Ovary (tissue), 9 donors: Measurements from ENCODE around the gene TMEM117. TPM values are rescaled to one million over a fixed set of nuclear protein-coding genes. Genes with fewer than 3 reads are reported as not detected.
"Not testable (repeated sequence)": the region's sequence is repeated elsewhere in the genome, so short reads cannot be mapped to it uniquely, and the experiment has no call there.

Experiments used
- DNase-seq, 5 donors: peaks; one replicate each; pipeline ENCODE4 v3.0.0-alpha.2; 2019 to 2020
- H3K27ac ChIP-seq, 2 donors: fragments of 200-600 bp; one replicate each; pipeline versions ENCODE4 v1.5.1 to v1.8.0; 2019 to 2022
- H3K27me3 ChIP-seq: fragments of 200-600 bp; one replicate; pipeline ENCODE4 v1.8.0; 2022
- H3K36me3 ChIP-seq: fragments of 200-600 bp; sonication (generic); one replicate; pipeline ENCODE4 v1.5.1; 2019
- H3K4me1 ChIP-seq: one replicate; pipeline ENCODE4 v1.8.1; 2013; ENCODE audit warnings: mild to moderate bottlenecking, moderate library complexity; ENCODE audit not compliant: insufficient read depth
- H3K4me3 ChIP-seq: fragments of 200-600 bp; sonication (generic); one replicate; pipeline ENCODE4 v1.5.1; 2017
- H3K9me3 ChIP-seq, 2 donors: fragments of 200-600 bp in 1 of 2; sonication (generic) in 1 of 2; one replicate each; pipeline versions ENCODE4 v1.5.1 to v1.8.1; 2013 to 2019; ENCODE audit warnings: mild to moderate bottlenecking in 1 of 2, moderate library complexity in 1 of 2
- CTCF ChIP-seq, 3 donors: fragments of 450-650 bp in 2 of 3; fragments of 200-600 bp in 1 of 3; IDR thresholded peaks; one replicate each; pipeline versions ENCODE4 v1.5.1 to v1.8.0; 2016 to 2022; ENCODE audit warnings: antibody characterized with exemption in 3 of 3, mild to moderate bottlenecking in 1 of 3
- EP300 ChIP-seq: sonication (generic); formaldehyde crosslinking; IDR thresholded peaks from one replicate; pipeline ENCODE4 v1.6.1; 2017; ENCODE audit warnings: antibody characterized with exemption
- POLR2A ChIP-seq: fragments of 450-650 bp; IDR thresholded peaks from one replicate; pipeline ENCODE4 v1.6.1; 2017; ENCODE audit warnings: antibody characterized with exemption, mild to moderate bottlenecking, moderate library complexity
- WGBS, 3 donors: extraction: QIAGEN DNeasy Blood & Tissue Kit in 1 of 3; methylation state at CpG; one replicate each; pipeline versions ENCODE4 v1.1.5 to v1.1.7; 2013 to 2017; 5-methylcytosine and 5-hydroxymethylcytosine counted together
- intact Hi-C, 4 donors: fragments of 100-400 bp; cut with DNase I; formaldehyde crosslinking; loops; one replicate each; pipeline versions ENCODE4 v1.11.0 to v1.15.1; 2022 to 2023
- polyA plus RNA-seq, 2 donors: library from polyadenylated mRNA; stranded (reverse); fragments of 200-250 nt in 1 of 2; fragments of 350-450 nt in 1 of 2; fragmentation: Illumina TruSeq in 1 of 2; extraction: RNeasy Lipid Tissue Mini Kit (QIAGEN cat#74804) in 1 of 2; gene quantifications; one replicate each; pipeline ENCODE4 v1.2.3, GENCODE V29; 2013 to 2014
- total RNA-seq, 7 donors: library from RNA; depleted of rRNA in 2 of 7; stranded (reverse); fragments of >200 nt in 2 of 7; fragmentation: NEBNext Ultra II Directional in 3 of 7; extraction: Animal tissue kit (Norgen Biotek cat#: 25700) in 3 of 7; gene quantifications; one replicate each; pipeline versions ENCODE4 v1.1.0 to v1.2.4, GENCODE V29; 2016 to 2023
- donor health status: DM: no; HTN: no; CAD: no; lungs with moderate emphysema.
- donor health status: DM: no; HTN: no; CAD: no.
- donor health status: Bipolar disorder and iron deficiency.
- donor health status: DM: yes; HTN: yes; CAD: no.
- donor health status: DM: no; HTN: no; CAD: no.
- donor health status: DM: yes; HTN: yes; CAD: no.

TMEM117 gene
- total and polyA plus RNA-seq, 9 donors: 3.5 to 19.3 (median 6.3) TPM

- no peak for DNase-seq
- intact Hi-C loops: no loop called here
- Histone ChIP-seq H3K27me3 (no peaks in the 10 kb centered on the region), H3K4me1 (no peaks in the 10 kb centered on the region), H3K9me3 (no peaks in the 10 kb centered on the region), H3K27ac (no peak overlapping the region), H3K36me3 (no peaks in the 10 kb centered on the region), H3K4me3 (no peak overlapping the region)
- 74 to 75% (median 74%) methylated on average over 4 of the region's 4 CpGs for WGBS, 3 donors
- TF ChIP-seq EP300 (no peak), POLR2A (no peak), CTCF (IDR thresholded peaks at IDR 0.05) (no peak)
Observed at GRCh38 chr12:44247588-44247987, 411.7 kb downstream of the TMEM117 start.

GRCh38 chr12:44248436-44248835 is 412.6 kb downstream of the TMEM117 start:
- intact Hi-C loops: no loop called here
- no peak overlapping the region for H3K27ac ChIP-seq
- TF ChIP-seq POLR2A (no peak), EP300 (no peak), CTCF (IDR thresholded peaks at IDR 0.05) (no peak)
- H3K27me3 ChIP-seq: no peaks in the 10 kb centered on the region
- H3K36me3 ChIP-seq: no peaks in the 10 kb centered on the region
- H3K4me1 ChIP-seq: no peaks in the 10 kb centered on the region
- no peak overlapping the region for H3K4me3 ChIP-seq
- no peak for DNase-seq
- 95 to 100% (median 98%) methylated on average over 4 of the region's 4 CpGs for WGBS, 3 donors
- no peaks in the 10 kb centered on the region for H3K9me3 ChIP-seq

DNA sequence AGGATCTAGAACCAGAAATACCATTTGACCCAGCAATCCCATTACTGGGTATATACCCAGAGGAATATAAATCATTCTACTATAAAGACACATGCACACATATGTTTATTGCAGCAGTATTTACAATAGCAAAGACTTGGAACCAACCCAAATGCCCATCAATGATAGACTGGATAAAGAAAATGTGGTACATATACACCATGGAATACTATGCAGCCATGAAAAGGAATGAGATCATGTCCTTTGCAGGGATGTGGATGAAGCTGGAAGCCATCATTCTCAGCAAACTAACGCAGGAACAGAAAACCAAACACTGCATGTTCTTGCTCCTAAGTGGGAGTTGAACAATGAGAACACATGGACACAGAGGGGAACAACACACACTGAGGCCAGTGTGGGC is 414.6 kb downstream of the TMEM117 start:
- H3K4me3 ChIP-seq, H3K36me3 ChIP-seq, intact Hi-C loops, H3K4me1 ChIP-seq, H3K27me3 ChIP-seq, H3K27ac ChIP-seq, DNase-seq, H3K9me3 ChIP-seq: not testable (repeated sequence)
- 94 to 100% (median 97%) methylated on average over 1 of the region's 1 CpG for WGBS, 3 donors

DNA sequence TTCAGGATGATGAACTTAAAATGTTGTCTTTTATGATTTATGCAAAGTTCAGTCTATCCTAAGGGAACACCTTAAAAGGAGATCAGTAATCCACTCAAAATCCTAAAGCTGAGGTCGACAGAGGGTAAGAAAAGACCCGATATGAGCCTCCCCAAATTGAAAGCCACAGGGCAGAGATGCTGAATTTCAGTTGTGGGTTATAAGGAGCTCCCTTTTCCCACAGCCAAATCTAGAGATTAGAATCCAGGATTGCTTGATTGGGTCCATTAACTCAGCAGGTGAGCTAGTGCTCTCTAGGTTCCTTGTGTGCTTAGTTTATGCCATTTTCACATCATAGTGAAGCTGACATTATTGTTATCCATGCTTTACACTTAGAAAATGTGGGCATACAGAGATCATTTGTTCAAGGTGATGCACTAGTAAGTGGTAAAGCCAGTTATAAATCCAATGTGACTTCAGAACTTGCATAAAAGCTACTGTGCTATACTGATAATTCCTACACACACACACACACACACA is 417.5 kb downstream of the TMEM117 start:
- Histone ChIP-seq H3K27me3 (no peaks in the 10 kb centered on the region), H3K27ac (no peak overlapping the region), H3K9me3 (no peaks in the 10 kb centered on the region), H3K36me3 (no peaks in the 10 kb centered on the region), H3K4me3 (no peak overlapping the region), H3K4me1 (no peaks in the 10 kb centered on the region)
- DNase-seq: no peak
- intact Hi-C loops: no loop called here
- TF ChIP-seq POLR2A (no peak), EP300 (no peak), CTCF (IDR thresholded peaks at IDR 0.05) (no peak)
- WGBS, 3 donors: 32 to 65% (median 55%) methylated on average over 2 of the region's 2 CpGs

- TF ChIP-seq CTCF (IDR thresholded peaks at IDR 0.05) (no peak), POLR2A (no peak), EP300 (no peak)
- 79 to 90% (median 89%) methylated on average over 1 of the region's 1 CpG for WGBS, 3 donors
- no peaks in the 10 kb centered on the region for H3K36me3 ChIP-seq
- DNase-seq: no peak
- no peak overlapping the region for H3K4me3 ChIP-seq
- no peaks in the 10 kb centered on the region for H3K9me3 ChIP-seq
- H3K27me3 ChIP-seq: no peaks in the 10 kb centered on the region
- no peak overlapping the region for H3K27ac ChIP-seq
- no peaks in the 10 kb centered on the region for H3K4me1 ChIP-seq
- intact Hi-C loops: no loop called here
Observed at GRCh38 chr12:44258246-44258645, 422.4 kb downstream of the TMEM117 start.
